ENCODE data around the gene MXRA8. TPM values are rescaled to one million over a fixed set of nuclear protein-coding genes. Genes with fewer than 3 reads are reported as not detected.
"Not testable (repeated sequence)": the region's sequence is repeated elsewhere in the genome, so short reads cannot be mapped to it uniquely, and the experiment has no call there.

MXRA8 gene, protein sequence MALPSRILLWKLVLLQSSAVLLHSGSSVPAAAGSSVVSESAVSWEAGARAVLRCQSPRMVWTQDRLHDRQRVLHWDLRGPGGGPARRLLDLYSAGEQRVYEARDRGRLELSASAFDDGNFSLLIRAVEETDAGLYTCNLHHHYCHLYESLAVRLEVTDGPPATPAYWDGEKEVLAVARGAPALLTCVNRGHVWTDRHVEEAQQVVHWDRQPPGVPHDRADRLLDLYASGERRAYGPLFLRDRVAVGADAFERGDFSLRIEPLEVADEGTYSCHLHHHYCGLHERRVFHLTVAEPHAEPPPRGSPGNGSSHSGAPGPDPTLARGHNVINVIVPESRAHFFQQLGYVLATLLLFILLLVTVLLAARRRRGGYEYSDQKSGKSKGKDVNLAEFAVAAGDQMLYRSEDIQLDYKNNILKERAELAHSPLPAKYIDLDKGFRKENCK
- total RNA-seq (100 to 1,000 TPM in 1 of 2 donors, 10 to 100 TPM in 1; 40.6 to 212 TPM), polyA plus RNA-seq (ENCODE audit: insufficient read length in 2 of 2) (100 to 1,000 TPM in 1 of 2 donors, 10 to 100 TPM in 1; 48.1 to 106 TPM)
- long read RNA-seq, donor 1, transcript MXRA8-201 (10 exons, 2,273 nt): major isoform, 9 of 10 reads
- long read RNA-seq, donor 1, partial matches to known transcripts: 0 of 10 reads
- long read RNA-seq, donor 1, other reads (novel, unspliced or antisense): 0 of 10 reads
- long read RNA-seq, donor 2, partial matches to known transcripts: 0 of 2 reads
- long read RNA-seq, donor 2, other reads (novel, unspliced or antisense): 0 of 2 reads
- long read RNA-seq, donor 3, transcript MXRA8-201 (10 exons, 2,273 nt): major isoform, 5 of 6 reads
- long read RNA-seq, donor 3, partial matches to known transcripts: 0 of 6 reads
- long read RNA-seq, donor 3, other reads (novel, unspliced or antisense): 0 of 6 reads
- long read RNA-seq, donor 4, transcript MXRA8-201 (10 exons, 2,273 nt): major isoform, 15 of 22 reads
- long read RNA-seq, donor 4, partial matches to known transcripts: 0 of 22 reads
- long read RNA-seq, donor 4, other reads (novel, unspliced or antisense): 0 of 22 reads

DNA sequence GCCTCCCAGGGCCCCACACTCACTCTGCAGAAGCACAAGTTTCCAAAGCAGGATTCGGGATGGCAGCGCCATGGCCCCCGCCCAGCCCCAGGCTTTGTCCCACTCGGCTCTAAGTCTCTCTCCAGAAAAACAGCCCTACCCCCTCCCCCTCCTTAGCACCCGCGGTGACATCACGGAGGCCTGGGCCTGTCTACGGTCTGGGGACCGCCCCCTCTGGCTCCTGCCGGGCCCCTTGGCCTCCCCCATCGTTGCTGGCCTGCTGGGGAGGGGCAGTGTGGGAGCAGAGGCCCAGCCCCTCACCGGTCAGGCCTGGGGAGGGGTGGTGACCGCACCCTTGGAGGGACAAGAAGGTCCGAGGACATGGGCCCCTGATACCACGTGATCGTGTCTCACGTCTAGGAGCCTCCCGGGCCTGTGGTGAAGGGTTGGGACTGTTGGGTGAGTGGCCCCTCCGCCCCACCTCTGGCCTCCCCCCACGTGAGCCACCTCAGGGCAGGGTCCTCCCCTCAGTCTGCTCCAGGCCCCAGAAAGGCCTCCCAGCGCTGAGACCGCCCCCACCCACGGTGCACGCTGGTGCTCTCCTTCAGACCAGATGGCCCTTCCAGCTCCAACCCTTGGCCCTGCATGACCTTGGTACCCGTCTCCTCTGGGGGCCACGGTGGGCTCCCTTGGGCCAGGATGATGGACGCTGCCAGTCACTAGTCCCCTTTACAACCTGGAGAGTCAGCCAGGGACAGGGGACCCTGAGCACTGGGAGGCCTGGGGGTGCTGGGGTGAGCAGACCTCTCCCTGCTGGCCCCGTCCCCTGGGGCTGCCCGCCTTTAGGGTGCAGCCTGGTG, at the start of gene MXRA8:
Gene MXRA8, minus strand, starts transcription at position 123 of the 839 bp plus-strand sequence. Its CDS starts 51 bp downstream, at position 72.
- Histone ChIP-seq H3K27ac (ENCODE audit: low read depth, low read length) (peak within 1 kb of the TSS; percentile 91), H3K36me3 (ENCODE audit: control insufficient read depth, insufficient read depth, low read length) (peaks cover 13% of the 10 kb centered on the region), H3K27me3 (ENCODE audit: control insufficient read depth, insufficient read depth, low read length) (peaks cover 18% of the 10 kb centered on the region), H3K9me3 (ENCODE audit: control insufficient read depth, insufficient read depth, low read length) (no peaks in the 10 kb centered on the region), H3K4me3 (ENCODE audit: low read depth, low read length) (peak within 1 kb of the TSS; percentile 57), H3K4me1 (ENCODE audit: control insufficient read depth, insufficient read depth, low read length) (peaks cover 71% of the 10 kb centered on the region)
- WGBS (ENCODE audit: insufficient coverage): 24% methylated on average over 19 of the region's 29 CpGs
- DNase-seq (ENCODE audit: low read depth in 4 of 6, low spot score in 6 of 6): peak in 2 of 6 donors; percentile 54 to 86

DNA sequence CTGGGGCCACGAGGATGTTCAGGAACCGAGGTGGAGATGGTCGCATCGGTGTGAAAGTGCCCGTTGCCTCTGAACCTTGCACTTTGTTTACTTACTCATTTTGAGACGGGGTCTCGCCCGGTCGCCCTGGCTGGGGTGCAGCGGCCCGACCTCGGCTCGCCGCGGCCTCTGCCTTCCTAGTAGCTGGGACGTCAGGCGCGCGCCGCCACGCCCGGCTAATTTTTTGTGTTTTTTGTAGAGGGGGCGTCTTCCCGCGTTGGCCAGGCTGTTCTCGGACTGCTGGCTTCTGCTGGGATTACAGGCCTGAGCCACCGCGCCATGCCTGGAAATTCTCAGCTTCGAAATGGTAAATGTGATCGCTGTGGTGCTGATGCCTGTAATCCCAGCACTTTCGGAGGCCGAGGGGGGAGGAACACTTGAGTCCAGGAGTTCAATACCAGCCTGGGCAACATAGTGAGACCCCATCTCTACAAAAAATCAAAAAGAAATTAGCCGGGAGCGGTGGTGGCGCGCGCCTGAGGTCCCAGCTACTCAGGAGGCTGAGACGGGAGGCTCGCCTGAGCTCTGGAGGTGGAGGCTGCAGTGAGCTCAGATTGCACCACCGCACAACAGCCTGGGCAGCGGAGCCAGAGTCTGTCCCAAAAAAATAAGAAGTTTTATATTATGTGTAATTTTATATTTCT, 49.4 kb upstream of the MXRA8 start:
- Histone ChIP-seq H3K36me3 (ENCODE audit: control insufficient read depth, insufficient read depth, low read length) (peaks cover 45% of the 10 kb centered on the region), H3K27me3 (ENCODE audit: control insufficient read depth, insufficient read depth, low read length) (no peaks in the 10 kb centered on the region), H3K27ac (ENCODE audit: low read depth, low read length) (no peak overlapping the region), H3K4me1 (ENCODE audit: control insufficient read depth, insufficient read depth, low read length) (peaks cover 36% of the 10 kb centered on the region), H3K9me3 (ENCODE audit: control insufficient read depth, insufficient read depth, low read length) (no peaks in the 10 kb centered on the region), H3K4me3 (ENCODE audit: low read depth, low read length) (peak overlapping the region; percentile 72)
- 4% methylated on average over 34 of the region's 41 CpGs for WGBS (ENCODE audit: insufficient coverage)
- DNase-seq (ENCODE audit: low read depth in 4 of 6, low spot score in 6 of 6): no peak

- WGBS (ENCODE audit: insufficient coverage): under 1% methylated on average over 98 of the region's 98 CpGs
- DNase-seq (ENCODE audit: low read depth in 4 of 6, low spot score in 6 of 6): peak; percentile 81 to 98 (median 90)
- Histone ChIP-seq H3K4me3 (ENCODE audit: low read depth, low read length) (peak within 1 kb of the TSS; percentile 72), H3K27ac (ENCODE audit: low read depth, low read length) (peak within 1 kb of the TSS; percentile 57), H3K36me3 (ENCODE audit: control insufficient read depth, insufficient read depth, low read length) (peaks cover 52% of the 10 kb centered on the region), H3K27me3 (ENCODE audit: control insufficient read depth, insufficient read depth, low read length) (no peaks in the 10 kb centered on the region), H3K4me1 (ENCODE audit: control insufficient read depth, insufficient read depth, low read length) (peaks cover 36% of the 10 kb centered on the region), H3K9me3 (ENCODE audit: control insufficient read depth, insufficient read depth, low read length) (no peaks in the 10 kb centered on the region)
Observed at GRCh38 chr1:1406821-1407635, 48.7 kb upstream of the MXRA8 start, which contains the start of gene MRPL20. TSS of gene MRPL20 (minus strand) at chr1:1407293. CDS start at chr1:1407217, 76 bp downstream.

DNA sequence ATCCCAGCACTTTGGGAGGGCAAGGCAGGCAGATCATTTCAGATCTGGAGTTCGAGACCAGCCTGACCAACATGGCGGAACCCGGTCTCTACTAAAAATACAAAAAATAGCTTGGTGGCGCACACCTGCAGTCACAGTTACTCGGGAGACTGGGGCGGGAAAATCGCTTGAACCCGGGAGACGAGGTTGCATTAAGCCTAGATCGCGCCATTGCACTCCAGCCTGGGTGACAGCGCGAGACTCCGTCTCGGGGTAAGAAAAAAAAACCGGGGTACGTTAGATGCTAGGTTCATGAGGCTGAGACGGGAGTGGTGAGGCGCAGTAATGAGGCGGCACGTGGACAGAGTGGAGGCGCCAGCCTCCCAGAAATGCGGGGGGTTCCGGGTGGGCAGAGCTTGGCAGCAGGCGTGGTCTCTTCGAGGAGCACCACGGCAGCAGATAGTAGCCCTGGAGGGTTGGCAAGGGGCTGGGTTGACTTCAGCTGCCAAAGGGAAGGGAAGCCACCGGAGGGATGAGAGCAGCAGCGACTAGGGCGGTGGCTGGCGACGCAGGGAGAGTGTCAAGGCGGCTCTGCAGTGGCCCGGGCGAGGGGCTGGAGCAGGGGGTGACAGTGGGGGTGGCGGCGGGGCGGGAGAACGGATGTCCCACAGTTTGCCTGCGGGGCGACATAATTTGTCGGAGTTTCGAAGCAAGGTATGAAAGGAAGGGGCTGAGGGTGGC, 47.9 kb upstream of the MXRA8 start:
- peaks cover 59% of the 10 kb centered on the region for H3K36me3 ChIP-seq (ENCODE audit: control insufficient read depth, insufficient read depth, low read length)
- no peaks in the 10 kb centered on the region for H3K9me3 ChIP-seq (ENCODE audit: control insufficient read depth, insufficient read depth, low read length)
- H3K4me1 ChIP-seq (ENCODE audit: control insufficient read depth, insufficient read depth, low read length): peaks cover 39% of the 10 kb centered on the region
- peak overlapping the region; percentile 72 for H3K4me3 ChIP-seq (ENCODE audit: low read depth, low read length)
- 40% methylated on average over 42 of the region's 43 CpGs for WGBS (ENCODE audit: insufficient coverage)
- H3K27ac ChIP-seq (ENCODE audit: low read depth, low read length): no peak overlapping the region
- DNase-seq (ENCODE audit: low read depth in 4 of 6, low spot score in 6 of 6): no peak
- H3K27me3 ChIP-seq (ENCODE audit: control insufficient read depth, insufficient read depth, low read length): no peaks in the 10 kb centered on the region

GRCh38 chr1:1403653-1404052, 45.3 kb upstream of the MXRA8 start:
- Histone ChIP-seq H3K4me1 (ENCODE audit: control insufficient read depth, insufficient read depth, low read length) (peaks cover 46% of the 10 kb centered on the region), H3K27me3 (ENCODE audit: control insufficient read depth, insufficient read depth, low read length) (no peaks in the 10 kb centered on the region), H3K27ac (ENCODE audit: low read depth, low read length) (no peak overlapping the region), H3K36me3 (ENCODE audit: control insufficient read depth, insufficient read depth, low read length) (peaks cover 65% of the 10 kb centered on the region), H3K9me3 (ENCODE audit: control insufficient read depth, insufficient read depth, low read length) (no peaks in the 10 kb centered on the region), H3K4me3 (ENCODE audit: low read depth, low read length) (no peak overlapping the region)
- DNase-seq (ENCODE audit: low read depth in 4 of 6, low spot score in 6 of 6): no peak
- WGBS (ENCODE audit: insufficient coverage): 84% methylated on average over 7 of the region's 7 CpGs

DNA sequence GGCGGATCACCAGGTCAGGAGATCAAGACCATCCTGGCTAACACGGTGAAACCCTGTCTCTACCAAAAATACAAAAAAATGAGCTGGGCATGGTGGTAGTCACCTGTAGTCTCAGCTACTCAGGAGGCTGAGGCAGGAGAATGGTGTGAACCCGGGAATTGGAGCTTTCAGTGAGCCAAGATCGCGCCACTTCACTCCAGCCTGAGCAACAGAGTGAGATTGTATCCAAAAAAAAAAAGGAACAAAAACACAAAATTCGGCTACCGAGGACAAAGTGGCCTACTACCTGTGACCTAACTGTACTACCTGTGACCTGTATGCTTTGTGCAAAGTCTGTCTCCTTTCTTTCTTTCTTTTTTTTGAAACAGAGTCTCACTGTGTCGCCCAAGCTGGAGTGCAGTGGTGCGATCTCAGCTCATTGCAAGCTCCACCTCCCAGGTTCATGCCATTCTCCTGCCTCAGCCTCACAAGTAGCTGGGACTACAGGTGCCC, 44.6 kb upstream of the MXRA8 start:
- not testable (repeated sequence) for H3K27me3 ChIP-seq (ENCODE audit: control insufficient read depth, insufficient read depth, low read length); H3K9me3 ChIP-seq (ENCODE audit: control insufficient read depth, insufficient read depth, low read length); H3K4me3 ChIP-seq (ENCODE audit: low read depth, low read length); DNase-seq (ENCODE audit: low read depth in 4 of 6, low spot score in 6 of 6); H3K27ac ChIP-seq (ENCODE audit: low read depth, low read length)
- Histone ChIP-seq H3K36me3 (ENCODE audit: control insufficient read depth, insufficient read depth, low read length) (peaks cover 68% of the 10 kb centered on the region), H3K4me1 (ENCODE audit: control insufficient read depth, insufficient read depth, low read length) (peaks cover 48% of the 10 kb centered on the region)
- 85% methylated on average over 5 of the region's 9 CpGs for WGBS (ENCODE audit: insufficient coverage)

DNA sequence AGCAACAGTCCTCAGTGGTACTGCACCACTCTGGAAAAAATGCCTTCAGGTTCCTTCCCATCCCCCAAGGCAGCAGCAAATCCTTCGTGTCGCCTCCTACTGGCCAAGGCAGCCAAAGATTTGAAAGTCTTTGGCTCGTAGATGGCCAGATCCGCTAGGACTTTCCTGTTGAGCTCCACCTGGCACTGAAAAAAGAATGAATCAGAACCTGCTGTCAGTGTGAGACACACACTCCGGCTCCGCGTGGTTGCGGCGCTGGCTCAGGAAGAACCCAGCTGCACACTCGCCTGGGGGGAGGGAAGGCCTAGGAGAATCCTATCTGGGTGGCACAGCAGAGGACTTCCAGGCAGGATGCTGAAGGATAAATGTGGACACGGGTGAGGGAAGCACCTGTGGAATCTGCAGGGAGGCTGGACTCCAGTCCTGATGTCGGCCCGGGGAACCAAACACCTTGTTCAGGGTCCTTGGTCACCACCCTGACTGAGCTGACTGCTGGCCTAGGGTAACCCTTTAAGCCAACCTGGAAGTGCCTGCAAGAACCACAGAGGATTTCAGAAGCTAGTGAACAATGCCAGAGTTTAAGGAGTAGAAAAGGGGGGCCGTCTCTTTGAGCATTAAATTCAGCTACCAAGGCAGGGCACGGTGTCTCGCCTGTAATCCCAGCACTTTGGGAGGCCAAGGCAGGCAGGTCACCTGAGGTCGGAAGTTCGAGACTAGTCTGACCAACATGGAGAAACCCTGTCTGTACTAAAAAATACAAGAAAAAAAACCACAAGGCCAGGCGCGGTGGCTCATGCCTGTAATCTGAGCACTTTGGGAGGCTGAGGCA, 43.9 kb upstream of the MXRA8 start:
- H3K27me3 ChIP-seq (ENCODE audit: control insufficient read depth, insufficient read depth, low read length): no peaks in the 10 kb centered on the region
- no peaks in the 10 kb centered on the region for H3K9me3 ChIP-seq (ENCODE audit: control insufficient read depth, insufficient read depth, low read length)
- peaks cover 51% of the 10 kb centered on the region for H3K4me1 ChIP-seq (ENCODE audit: control insufficient read depth, insufficient read depth, low read length)
- H3K27ac ChIP-seq (ENCODE audit: low read depth, low read length): no peak overlapping the region
- H3K36me3 ChIP-seq (ENCODE audit: control insufficient read depth, insufficient read depth, low read length): peaks cover 75% of the 10 kb centered on the region
- no peak for DNase-seq (ENCODE audit: low read depth in 4 of 6, low spot score in 6 of 6)
- WGBS (ENCODE audit: insufficient coverage): 79% methylated on average over 18 of the region's 20 CpGs
- no peak overlapping the region for H3K4me3 ChIP-seq (ENCODE audit: low read depth, low read length)

Measured in spinal cord (tissue), 10 donors.